ENCODE data around the gene NDUFS2. TPM values are rescaled to one million over a fixed set of nuclear protein-coding genes. Genes with fewer than 3 reads are reported as not detected.

NDUFS2 gene
- total RNA-seq = 10 to 100 TPM; 69.4 to 83.9 TPM

GRCh38 chr1:161201836-161202712, at the start of gene NDUFS2:
TSS of gene NDUFS2 (plus strand) at chr1:161202367. CDS start at chr1:161202386, 19 bp downstream.
- ATAC-seq (peak; percentile 99), DNase-seq (peak; percentile 99)
- H3K27ac Mint-ChIP-seq = peak within 1 kb of the TSS; percentile 95
- H3K36me3 Mint-ChIP-seq = peaks cover 29% of the 10 kb centered on the region
- H3K27me3 Mint-ChIP-seq = no peaks in the 10 kb centered on the region
- H3K4me1 Mint-ChIP-seq = peaks cover 64% of the 10 kb centered on the region
- CTCF ChIA-PET = interaction anchor here (0.9 to 7.0 kb wide), 19 partner anchors 9 to 188 kb away, joined by 3 to 89 read pairs (median 4); partner anchors contain the start of genes APOA2, B4GALT3, PCP4L1 and PPOX
- no peaks in the 10 kb centered on the region for H3K9me3 Mint-ChIP-seq (ENCODE audit: low read depth)
- peak within 1 kb of the TSS; percentile 87 for H3K4me3 Mint-ChIP-seq

DNA sequence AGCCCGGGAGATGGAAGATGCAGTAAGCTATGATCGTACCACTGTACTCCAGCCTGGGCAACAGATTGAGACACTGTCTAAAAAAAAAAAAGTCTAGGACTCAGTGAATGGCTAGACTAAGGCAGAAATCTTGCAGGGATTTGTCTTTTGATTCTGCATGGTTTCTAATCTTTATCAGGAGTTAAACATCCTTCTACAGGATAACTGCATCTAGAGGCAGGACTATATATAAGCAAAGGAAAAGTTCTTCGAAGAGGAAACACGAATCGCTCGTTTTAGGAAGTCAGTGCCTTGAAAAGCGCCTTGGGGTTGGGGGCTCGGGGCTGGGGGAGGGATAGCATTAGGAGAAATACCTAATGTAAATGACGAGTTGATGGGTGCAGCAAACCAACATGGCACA, 49.0 kb upstream of the NDUFS2 start:
- Mint-ChIP-seq H3K27ac (peak overlapping the region; percentile 100), H3K36me3 (peaks cover 15% of the 10 kb centered on the region), H3K27me3 (no peaks in the 10 kb centered on the region), H3K4me3 (peak overlapping the region; percentile 99), H3K9me3 (ENCODE audit: low read depth) (no peaks in the 10 kb centered on the region), H3K4me1 (peaks cover 19% of the 10 kb centered on the region)
- no peak for DNase-seq
- no peak for ATAC-seq
- CTCF ChIA-PET = interaction anchor here (0.8 to 5.8 kb wide), 5 partner anchors 13 to 153 kb away, joined by 3 to 41 read pairs (median 5); partner anchors contain the start of genes PPOX and TOMM40L

DNA sequence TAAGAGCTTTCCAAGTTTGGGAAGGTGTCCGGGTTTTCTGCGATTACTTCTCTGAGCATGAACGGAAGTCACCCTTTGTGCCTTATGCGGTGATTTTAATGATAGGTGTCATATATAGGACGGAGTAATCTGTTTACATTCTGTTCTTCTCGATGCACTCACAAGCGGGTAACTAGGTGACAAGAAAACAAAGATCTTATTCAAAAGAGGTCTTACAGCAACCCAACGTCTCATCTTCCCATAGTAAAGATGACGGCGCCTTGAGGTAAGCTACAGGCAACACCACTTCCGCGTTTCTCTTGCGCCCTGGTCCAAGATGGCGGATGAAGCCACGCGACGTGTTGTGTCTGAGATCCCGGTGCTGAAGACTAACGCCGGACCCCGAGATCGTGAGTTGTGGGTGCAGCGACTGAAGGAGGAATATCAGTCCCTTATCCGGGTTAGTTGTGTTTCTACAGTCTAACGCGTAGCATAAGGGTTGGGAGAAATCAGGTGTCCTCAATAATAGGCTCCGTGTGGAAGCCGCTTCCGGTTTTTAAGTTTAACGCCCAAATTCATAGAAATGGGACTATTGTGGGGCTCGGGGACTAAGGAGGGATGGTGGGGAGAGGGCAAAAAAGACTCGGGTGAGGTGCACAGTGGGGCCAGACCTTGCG, 48.4 kb upstream of the NDUFS2 start, which contains the start of gene UFC1:
TSS of gene UFC1 (plus strand) at position 297 of the 656 bp plus-strand sequence. CDS start at position 317, 20 bp downstream.
- Mint-ChIP-seq H3K27ac (peak within 1 kb of the TSS; percentile 100), H3K4me3 (peak within 1 kb of the TSS; percentile 99), H3K9me3 (ENCODE audit: low read depth) (no peaks in the 10 kb centered on the region), H3K27me3 (no peaks in the 10 kb centered on the region), H3K4me1 (peaks cover 23% of the 10 kb centered on the region), H3K36me3 (peaks cover 20% of the 10 kb centered on the region)
- ATAC-seq (peak; percentile 95), DNase-seq (peak; percentile 92)
- CTCF ChIA-PET = interaction anchor here (0.7 to 5.8 kb wide), 7 partner anchors 12 to 163 kb away, joined by 3 to 41 read pairs (median 4); partner anchors contain the start of genes PPOX and TOMM40L

GRCh38 chr1:161157867-161158266, 44.3 kb upstream of the NDUFS2 start:
- Mint-ChIP-seq H3K27ac (peak overlapping the region; percentile 82), H3K27me3 (no peaks in the 10 kb centered on the region), H3K9me3 (ENCODE audit: low read depth) (no peaks in the 10 kb centered on the region), H3K4me3 (no peak overlapping the region), H3K36me3 (peaks cover 24% of the 10 kb centered on the region), H3K4me1 (peaks cover 45% of the 10 kb centered on the region)
- DNase-seq (no peak), ATAC-seq (no peak)
- CTCF ChIA-PET = interaction anchor here (0.9 to 5.8 kb wide), 4 partner anchors 8 to 88 kb away, joined by 3 to 41 read pairs (median 4); partner anchors contain the start of genes ARHGAP30, NDUFS2, NIT1 and PFDN2

DNA sequence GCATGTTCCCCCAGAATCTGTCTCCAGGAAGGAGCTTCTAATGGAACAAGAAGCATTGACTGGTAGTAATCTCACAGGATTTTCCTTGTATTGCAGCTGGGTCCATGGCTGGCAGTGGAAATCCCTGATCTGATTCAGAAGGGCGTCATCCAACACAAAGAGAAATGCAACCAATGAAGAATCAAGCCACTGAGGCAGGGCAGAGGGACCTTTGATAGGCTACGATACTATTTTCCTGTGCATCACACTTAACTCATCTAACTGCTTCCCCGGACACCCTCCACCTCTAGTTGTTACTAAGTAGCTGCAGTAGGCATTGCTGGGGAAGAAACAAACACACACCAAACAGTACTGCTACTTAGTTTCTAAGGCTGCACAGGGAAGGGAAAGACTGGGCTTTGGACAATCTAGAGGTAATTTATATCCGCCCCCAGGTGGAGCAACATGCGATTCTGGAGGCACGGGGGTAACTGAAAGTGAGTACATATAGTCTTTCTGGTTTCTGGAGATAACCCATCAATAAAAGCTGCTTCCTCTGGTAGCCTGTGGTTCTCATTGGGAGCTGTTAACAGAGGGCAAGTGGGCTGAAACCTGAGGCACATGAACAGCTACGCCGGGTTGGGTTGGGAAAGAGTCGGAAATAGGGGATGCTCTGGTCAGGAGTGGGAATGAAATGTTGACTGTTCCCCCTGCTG, 43.7 kb upstream of the NDUFS2 start:
- no peak for ATAC-seq
- H3K27ac Mint-ChIP-seq = peak overlapping the region; percentile 82
- peak overlapping the region; percentile 76 for H3K4me3 Mint-ChIP-seq
- CTCF ChIA-PET = interaction anchor here (0.6 to 5.8 kb wide), 5 partner anchors 8 to 67 kb away, joined by 3 to 41 read pairs (median 3); partner anchors contain the start of genes DEDD, NDUFS2, NIT1 and PFDN2
- no peaks in the 10 kb centered on the region for H3K27me3 Mint-ChIP-seq
- H3K4me1 Mint-ChIP-seq = peaks cover 49% of the 10 kb centered on the region
- DNase-seq = no peak
- no peaks in the 10 kb centered on the region for H3K9me3 Mint-ChIP-seq (ENCODE audit: low read depth)
- H3K36me3 Mint-ChIP-seq = peaks cover 28% of the 10 kb centered on the region

- Mint-ChIP-seq H3K4me3 (peak within 1 kb of the TSS; percentile 76), H3K27me3 (no peaks in the 10 kb centered on the region), H3K36me3 (peaks cover 33% of the 10 kb centered on the region), H3K9me3 (ENCODE audit: low read depth) (no peaks in the 10 kb centered on the region), H3K27ac (peak within 1 kb of the TSS; percentile 82), H3K4me1 (peaks cover 46% of the 10 kb centered on the region)
- CTCF ChIA-PET = interaction anchor here (1.0 to 1.3 kb wide), 2 partner anchors 27 to 41 kb away, joined by 3 to 5 read pairs; partner anchors contain the start of genes DEDD, NIT1 and PFDN2
- DNase-seq (peak; percentile 95), ATAC-seq (peak; percentile 95)
Measured at GRCh38 chr1:161159087-161159912, 42.9 kb upstream of the NDUFS2 start, which contains the start of gene USP21. TSS of gene USP21 (plus strand) at chr1:161159500. CDS start at chr1:161160641, 1,141 bp downstream.

DNA sequence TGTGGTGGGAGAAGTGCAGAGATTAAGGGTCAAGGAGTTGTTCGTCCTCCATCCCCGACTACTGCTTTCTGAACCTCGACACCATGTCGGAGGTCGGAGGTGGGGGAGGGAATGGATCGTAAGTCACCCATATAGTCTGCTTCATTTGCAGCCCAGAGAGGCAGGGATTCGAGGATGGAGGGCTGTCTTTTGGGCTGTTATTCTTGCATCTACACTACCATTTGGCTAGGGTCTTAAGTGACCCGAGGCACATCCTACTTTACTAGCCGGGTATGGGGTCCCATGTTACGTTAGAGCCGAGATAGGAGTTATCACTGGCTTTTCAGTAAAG, 42.3 kb upstream of the NDUFS2 start:
- DNase-seq = no peak
- no peaks in the 10 kb centered on the region for H3K9me3 Mint-ChIP-seq (ENCODE audit: low read depth)
- H3K36me3 Mint-ChIP-seq = peaks cover 32% of the 10 kb centered on the region
- no peak for ATAC-seq
- CTCF ChIA-PET = no interaction called here
- peak overlapping the region; percentile 78 for H3K27ac Mint-ChIP-seq
- H3K4me3 Mint-ChIP-seq = peak overlapping the region; percentile 76
- no peaks in the 10 kb centered on the region for H3K27me3 Mint-ChIP-seq
- H3K4me1 Mint-ChIP-seq = peaks cover 45% of the 10 kb centered on the region

- peak overlapping the region; percentile 21 for H3K27ac Mint-ChIP-seq
- H3K36me3 Mint-ChIP-seq = peaks cover 29% of the 10 kb centered on the region
- H3K4me3 Mint-ChIP-seq = peak overlapping the region; percentile 76
- no peaks in the 10 kb centered on the region for H3K27me3 Mint-ChIP-seq
- CTCF ChIA-PET = interaction anchor here (0.8 kb wide), 1 partner anchor 20 kb away, joined by 4 read pairs; no protein-coding TSS in a partner anchor
- no peaks in the 10 kb centered on the region for H3K9me3 Mint-ChIP-seq (ENCODE audit: low read depth)
- no peak for ATAC-seq
- no peak for DNase-seq
- peaks cover 44% of the 10 kb centered on the region for H3K4me1 Mint-ChIP-seq
Measured at GRCh38 chr1:161160671-161161145, 41.5 kb upstream of the NDUFS2 start.

- DNase-seq (no peak), ATAC-seq (no peak)
- Mint-ChIP-seq H3K4me3 (no peak overlapping the region), H3K36me3 (peaks cover 29% of the 10 kb centered on the region), H3K27me3 (no peaks in the 10 kb centered on the region), H3K9me3 (ENCODE audit: low read depth) (no peaks in the 10 kb centered on the region), H3K27ac (no peak overlapping the region), H3K4me1 (peaks cover 47% of the 10 kb centered on the region)
- CTCF ChIA-PET = interaction anchor here (0.9 to 1.0 kb wide), 2 partner anchors 64 to 221 kb away, joined by 3 read pairs; partner anchors contain the start of gene TOMM40L
Measured at GRCh38 chr1:161161652-161162051, 40.5 kb upstream of the NDUFS2 start.

DNA sequence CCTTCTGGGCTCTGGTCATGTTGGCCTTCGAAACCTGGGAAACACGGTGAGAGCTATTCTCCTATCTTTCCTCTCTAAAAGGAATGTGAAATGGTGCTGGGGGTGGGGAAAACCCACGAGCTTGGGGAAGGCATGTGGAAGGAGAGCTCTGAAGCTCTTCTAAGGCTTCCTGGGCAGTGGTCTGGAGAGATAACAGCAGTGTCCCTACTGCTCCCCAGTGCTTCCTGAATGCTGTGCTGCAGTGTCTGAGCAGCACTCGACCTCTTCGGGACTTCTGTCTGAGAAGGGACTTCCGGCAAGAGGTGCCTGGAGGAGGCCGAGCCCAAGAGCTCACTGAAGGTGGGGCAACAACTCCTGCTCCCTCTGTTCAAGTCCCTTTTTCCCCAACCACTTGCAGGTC, 40.1 kb upstream of the NDUFS2 start:
- Mint-ChIP-seq H3K36me3 (peaks cover 26% of the 10 kb centered on the region), H3K4me1 (peaks cover 49% of the 10 kb centered on the region), H3K27ac (no peak overlapping the region), H3K9me3 (ENCODE audit: low read depth) (no peaks in the 10 kb centered on the region), H3K27me3 (no peaks in the 10 kb centered on the region), H3K4me3 (no peak overlapping the region)
- ATAC-seq (no peak), DNase-seq (no peak)
- CTCF ChIA-PET = interaction anchor here (0.9 to 1.0 kb wide), 2 partner anchors 63 to 220 kb away, joined by 3 read pairs; partner anchors contain the start of gene TOMM40L

DNA sequence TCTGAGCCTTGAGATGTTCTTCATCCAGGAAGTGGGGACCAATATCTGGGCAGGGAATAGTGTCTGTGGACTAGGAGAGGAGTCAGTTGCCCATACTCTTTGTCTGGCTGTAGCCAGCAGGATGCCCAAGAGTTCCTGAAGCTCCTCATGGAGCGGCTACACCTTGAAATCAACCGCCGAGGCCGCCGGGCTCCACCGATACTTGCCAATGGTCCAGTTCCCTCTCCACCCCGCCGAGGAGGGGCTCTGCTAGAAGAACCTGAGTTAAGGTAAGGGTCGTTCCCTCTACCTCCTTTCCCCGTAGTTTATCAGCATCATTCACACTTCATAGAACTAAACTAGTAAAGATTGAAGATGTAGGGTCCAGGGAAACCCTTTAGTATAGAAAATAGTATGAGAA, 39.4 kb upstream of the NDUFS2 start:
- peaks cover 55% of the 10 kb centered on the region for H3K4me1 Mint-ChIP-seq

More for the DNA sequence above, 39.4 kb upstream of the NDUFS2 start:
- H3K4me3 Mint-ChIP-seq = no peak overlapping the region
- no peaks in the 10 kb centered on the region for H3K9me3 Mint-ChIP-seq (ENCODE audit: low read depth)
- CTCF ChIA-PET = interaction anchor here (1.0 kb wide), 1 partner anchor 63 kb away, joined by 3 read pairs; the partner anchor contains the start of gene TOMM40L
- no peak for DNase-seq
- H3K27me3 Mint-ChIP-seq = no peaks in the 10 kb centered on the region
- peaks cover 21% of the 10 kb centered on the region for H3K36me3 Mint-ChIP-seq
- no peak overlapping the region for H3K27ac Mint-ChIP-seq
- ATAC-seq = no peak

Measured in activated CD8-positive, alpha-beta memory T cell treated with anti-CD3 and anti-CD28 coated beads, Interleukin-2, amount 10 ng/mL, durations not matched to agents 7 days and 5 days (primary cell).